ENCODE results near the gene NECAB2.

NECAB2 gene

DNA sequence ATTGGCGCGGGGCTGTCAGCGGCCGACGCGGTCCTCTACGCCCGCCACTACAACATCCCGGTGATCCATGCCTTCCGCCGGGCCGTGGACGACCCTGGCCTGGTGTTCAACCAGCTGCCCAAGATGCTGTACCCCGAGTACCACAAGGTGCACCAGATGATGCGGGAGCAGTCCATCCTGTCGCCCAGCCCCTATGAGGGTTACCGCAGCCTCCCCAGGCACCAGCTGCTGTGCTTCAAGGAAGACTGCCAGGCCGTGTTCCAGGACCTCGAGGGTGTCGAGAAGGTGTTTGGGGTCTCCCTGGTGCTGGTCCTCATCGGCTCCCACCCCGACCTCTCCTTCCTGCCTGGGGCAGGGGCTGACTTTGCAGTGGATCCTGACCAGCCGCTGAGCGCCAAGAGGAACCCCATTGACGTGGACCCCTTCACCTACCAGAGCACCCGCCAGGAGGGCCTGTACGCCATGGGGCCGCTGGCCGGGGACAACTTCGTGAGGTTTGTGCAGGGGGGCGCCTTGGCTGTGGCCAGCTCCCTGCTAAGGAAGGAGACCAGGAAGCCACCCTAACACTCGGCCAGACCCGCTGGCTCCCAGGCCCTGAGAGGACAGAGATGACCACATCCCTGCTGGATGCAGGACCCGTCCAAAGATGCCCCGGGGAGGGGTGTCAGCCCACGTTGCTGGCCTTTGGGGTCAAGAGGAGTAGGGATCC is 2.4 kb upstream of the NECAB2 start:
- no peak for DNase-seq (ENCODE audit: low read depth in 1 of 2, low spot score in 1 of 2)

DNA sequence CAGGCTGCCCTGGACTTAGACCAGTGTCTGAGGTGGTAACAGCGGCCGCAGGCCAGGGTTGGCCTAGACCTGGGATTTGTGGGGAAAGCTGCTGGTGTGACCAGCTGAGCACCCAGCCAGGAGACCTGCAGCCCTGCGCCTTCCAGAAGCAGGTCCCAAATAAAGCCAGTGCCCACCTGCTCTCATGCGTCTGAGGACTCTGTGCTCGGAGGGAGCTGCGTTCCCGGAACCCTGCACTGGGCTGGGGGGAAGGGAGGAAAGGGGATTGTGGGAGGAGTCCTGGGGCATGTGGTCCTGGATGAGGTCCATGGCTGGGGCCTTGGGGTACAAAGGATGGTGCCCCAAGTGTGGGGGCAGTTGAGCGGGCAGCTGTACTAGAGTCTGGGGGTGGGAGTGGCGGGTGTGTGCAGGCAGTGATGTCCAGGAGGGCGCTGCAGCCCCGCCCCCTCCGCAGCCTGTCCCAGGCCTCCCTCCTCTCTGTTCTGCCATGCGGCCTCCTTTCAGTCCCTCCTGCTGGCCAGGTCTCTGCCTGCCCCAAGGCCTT is 1.8 kb upstream of the NECAB2 start:
- DNase-seq (ENCODE audit: low read depth in 1 of 2, low spot score in 1 of 2) = no peak

DNA sequence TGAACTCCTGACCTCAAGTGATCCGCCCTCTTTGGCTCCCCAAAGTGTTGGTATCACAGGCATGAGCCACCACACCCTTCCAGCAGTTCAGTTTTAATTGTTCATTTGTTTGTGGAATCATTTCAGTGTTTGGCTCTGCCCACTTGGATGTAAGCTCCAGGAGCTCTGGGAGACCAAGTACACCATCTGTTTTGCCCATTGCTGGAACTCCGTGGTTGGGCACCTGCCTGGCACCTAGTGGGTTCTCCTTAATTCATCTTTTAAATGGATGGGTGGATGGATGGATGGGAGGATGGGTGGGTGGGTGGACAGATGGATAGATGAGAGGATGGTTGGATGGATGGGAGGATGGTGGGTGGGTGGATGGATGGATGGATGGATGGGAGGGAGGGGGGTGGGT is 953 bp upstream of the NECAB2 start:
- DNase-seq (ENCODE audit: low read depth in 1 of 2, low spot score in 1 of 2) = no peak

DNA sequence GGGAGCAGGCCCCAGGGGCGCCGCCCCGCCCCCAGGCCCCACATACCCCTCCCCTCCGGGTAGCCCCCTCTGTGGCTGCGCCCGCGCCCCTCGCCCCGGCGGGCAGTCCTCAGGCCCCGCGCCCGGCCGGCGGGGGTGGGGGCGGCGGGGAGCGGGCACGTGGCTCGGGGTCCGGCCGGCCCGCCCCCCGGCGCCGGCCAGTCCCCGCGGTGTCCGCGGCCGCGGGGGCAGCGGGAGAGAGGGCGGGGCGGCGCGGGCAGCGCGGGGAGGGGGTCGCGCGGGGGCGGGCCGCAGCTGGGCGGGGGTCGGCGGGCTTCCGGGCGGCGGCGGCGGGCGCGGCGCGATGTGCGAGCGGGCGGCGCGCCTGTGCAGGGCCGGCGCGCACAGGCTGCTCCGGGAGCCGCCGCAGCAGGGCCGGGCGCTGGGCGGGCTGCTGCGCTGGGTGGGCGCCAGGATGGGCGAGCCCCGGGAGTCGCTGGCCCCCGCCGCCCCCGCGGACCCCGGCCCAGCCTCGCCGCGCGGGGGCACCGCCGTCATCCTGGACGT is 335 bp downstream of the NECAB2 start:
- no peak for DNase-seq (ENCODE audit: low read depth in 1 of 2, low spot score in 1 of 2)

DNA sequence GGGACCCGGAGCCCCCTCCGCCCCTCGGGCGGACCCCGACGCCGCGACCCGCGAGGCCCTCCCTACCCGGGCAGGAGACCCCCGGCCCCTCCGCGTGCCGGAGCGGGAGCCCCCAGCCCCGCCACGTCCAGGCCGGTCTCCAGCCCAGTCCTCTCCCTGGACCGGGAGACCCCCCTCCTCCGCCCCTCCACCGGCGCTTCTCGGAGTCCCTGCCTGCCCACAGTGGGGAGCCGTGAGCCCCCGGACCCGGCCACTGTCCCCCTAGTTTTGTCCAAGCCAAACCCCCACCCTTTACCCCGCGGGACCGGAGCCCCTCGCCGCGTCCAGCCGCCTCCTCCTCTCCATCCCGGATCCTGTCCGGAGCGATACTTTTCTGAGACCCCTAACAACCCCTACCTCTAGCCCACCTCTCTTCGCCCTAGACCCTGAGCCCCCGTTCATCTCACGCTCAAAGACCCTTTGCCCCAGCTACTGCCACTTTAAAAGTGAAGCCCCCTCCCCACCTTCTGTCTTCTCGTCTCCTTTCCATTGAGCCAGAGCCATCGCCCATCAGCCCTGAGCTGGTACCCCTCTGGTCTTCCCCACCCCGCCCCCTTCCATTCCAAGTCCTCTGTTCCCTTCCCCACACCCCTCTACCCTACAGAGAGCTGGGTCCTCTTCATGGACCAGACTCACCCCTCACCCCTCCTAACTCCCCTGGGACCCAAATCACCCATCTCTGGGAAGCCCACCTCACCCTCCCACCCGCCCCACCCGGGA is 1.0 kb downstream of the NECAB2 start:
- no peak for DNase-seq (ENCODE audit: low read depth in 1 of 2, low spot score in 1 of 2)

DNA sequence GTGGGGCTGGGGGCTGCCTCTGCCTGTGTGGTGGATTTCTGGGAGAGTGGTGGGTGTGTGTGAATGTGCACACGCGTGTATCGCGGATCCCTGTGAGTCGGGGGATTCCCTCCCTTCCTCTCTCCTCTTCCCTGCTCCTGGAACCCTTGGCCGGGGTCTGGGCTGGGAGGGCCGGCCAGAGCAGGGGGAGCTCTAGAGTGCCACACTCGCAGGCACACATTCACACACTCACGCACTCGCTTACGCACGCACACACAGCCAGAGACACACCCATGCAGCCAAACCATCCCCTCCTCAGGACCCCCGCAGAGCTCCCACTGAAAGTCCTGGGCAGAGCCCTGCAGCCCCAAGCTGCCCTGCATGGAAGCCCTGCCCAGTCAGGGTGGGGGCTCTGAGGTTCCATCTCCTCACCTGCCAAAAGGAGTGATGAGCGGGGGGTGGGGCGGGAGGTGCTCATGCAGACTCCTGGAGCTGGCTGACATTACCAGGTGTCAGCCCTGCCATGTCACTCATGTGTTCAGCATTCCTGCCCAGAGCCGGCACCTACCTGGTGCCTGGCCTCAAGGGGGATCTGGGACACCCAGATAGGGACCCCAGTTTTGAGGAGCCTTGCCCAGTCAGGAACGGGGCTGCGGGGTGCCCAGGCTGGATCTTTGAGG is 1.9 kb downstream of the NECAB2 start:
- no peak for DNase-seq (ENCODE audit: low read depth in 1 of 2, low spot score in 1 of 2)

DNA sequence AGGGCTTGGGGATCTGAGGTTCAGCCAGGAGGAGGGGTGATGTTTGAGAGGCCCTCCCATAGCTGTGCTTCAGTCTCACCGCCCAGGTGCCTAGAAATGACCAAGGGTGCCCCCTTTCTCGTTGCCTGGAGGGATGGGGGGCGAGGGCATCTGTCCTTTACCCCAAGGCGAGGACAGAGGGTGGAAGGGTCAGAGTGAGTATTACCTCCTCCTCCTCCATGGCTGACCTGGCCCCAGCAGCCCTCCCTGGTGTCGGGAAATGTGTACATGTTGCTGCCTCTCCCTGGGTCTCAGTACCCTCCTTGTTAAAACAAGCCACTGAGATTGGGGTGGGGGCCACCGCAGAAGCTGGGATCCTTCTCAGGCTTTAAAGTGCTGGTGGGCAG is 2.4 kb downstream of the NECAB2 start:
- DNase-seq (ENCODE audit: low read depth in 1 of 2, low spot score in 1 of 2) = no peak

DNA sequence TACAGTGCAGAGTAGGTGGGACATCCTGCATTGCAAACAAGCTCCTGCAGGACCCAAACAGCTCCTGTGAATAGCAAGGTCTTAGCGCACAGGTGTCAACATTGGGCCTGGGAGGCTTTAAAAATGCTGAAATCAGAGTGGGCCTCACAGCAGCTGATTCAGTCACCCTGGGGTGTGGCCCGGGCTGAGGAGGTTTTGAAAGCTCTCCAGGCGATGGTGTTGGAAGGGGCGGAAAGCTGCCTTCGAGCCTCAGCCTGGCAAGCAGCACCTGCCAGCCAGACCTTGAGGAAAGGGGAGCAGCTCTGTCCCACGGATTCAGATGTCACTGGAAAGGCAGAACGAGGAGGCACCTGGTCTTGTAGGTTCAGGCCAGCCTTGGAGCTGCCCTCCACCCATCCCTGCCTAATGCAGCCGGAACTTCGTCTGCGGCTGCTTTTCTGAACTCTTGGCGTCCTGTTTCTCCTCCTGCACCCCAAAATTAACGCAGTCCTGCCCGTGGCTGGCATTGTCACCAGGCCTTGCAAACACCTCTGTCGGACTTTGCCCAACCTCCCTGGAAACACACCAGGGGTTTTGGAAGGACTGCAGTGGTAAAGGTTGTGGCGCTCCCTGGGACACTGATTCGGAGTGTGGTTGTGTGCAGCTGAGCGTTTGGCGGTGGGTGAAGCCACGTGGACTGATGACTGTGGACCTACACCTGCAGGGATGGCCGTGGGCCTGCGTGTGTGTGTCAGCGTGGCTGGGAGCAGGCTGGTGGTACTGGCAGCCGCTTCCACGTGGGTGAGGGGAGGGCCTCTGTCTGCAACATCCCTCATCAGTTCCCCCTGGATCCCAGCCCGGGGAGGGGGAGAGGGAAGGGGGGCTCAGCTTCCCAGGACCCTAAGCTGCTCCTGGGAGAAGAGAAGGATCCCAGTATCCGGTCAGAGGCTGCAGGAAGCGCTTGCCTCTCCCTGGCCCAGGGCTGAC is 3.4 kb downstream of the NECAB2 start:
- no peak for DNase-seq (ENCODE audit: low read depth in 1 of 2, low spot score in 1 of 2)

DNA sequence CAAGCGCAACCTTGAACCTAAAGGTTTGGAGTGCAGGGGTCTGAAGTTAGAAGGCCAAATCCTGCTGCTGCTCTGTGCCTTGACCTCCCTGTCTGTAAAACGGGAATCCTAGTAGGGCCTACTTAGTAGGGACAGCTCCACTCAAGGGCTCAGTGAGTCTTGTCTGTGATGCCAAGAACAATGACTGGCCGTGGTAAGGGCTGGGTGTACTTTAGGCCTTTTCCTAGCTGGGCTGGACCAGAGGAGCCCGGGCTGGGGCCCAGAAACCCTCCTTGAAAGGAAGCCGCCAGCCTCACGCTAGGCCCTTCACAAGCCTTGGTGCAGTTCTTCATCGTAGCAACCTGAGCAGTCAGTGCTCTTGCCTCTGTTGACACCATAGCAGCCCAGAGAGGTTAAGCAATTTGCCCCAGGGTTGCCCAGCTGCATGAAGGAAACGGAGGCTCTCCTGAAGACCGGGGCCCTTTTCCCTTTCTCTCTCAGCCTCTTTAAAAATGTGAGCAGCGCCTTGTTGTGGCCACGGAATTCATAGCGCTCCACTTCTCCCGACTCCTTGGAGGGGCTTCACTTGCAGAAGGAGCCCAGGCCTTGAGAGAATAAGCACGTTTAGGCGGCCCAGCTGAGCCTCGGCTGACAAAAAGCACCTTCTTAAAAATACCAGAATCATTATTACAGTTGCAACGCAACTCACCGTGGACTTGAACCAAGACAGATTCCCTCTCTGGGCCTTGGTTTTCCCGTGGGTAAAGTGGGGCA is 4.4 kb downstream of the NECAB2 start:
- no peak for DNase-seq (ENCODE audit: low read depth in 1 of 2, low spot score in 1 of 2)

DNA sequence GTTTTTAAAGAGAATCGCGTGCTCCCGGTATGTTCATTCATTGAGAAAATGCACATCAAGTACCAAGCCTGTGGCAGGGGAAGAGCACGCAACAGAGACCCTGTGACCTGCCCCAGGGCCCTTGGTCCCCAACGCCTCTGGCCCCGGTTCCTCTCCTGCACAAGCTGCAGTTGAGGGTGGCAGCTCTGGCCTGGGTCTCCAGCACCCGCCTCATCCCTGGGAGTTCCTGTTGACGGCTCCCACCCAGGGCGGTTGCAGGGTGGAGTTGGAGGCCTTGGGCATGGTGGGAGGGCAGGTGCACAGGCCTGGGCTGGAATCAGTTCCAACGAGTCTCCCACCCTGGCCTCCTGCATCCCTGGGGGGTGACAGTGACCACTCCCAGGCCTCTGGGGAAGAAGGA is 5.0 kb downstream of the NECAB2 start:
- DNase-seq (ENCODE audit: low read depth in 1 of 2, low spot score in 1 of 2) = no peak

DNA sequence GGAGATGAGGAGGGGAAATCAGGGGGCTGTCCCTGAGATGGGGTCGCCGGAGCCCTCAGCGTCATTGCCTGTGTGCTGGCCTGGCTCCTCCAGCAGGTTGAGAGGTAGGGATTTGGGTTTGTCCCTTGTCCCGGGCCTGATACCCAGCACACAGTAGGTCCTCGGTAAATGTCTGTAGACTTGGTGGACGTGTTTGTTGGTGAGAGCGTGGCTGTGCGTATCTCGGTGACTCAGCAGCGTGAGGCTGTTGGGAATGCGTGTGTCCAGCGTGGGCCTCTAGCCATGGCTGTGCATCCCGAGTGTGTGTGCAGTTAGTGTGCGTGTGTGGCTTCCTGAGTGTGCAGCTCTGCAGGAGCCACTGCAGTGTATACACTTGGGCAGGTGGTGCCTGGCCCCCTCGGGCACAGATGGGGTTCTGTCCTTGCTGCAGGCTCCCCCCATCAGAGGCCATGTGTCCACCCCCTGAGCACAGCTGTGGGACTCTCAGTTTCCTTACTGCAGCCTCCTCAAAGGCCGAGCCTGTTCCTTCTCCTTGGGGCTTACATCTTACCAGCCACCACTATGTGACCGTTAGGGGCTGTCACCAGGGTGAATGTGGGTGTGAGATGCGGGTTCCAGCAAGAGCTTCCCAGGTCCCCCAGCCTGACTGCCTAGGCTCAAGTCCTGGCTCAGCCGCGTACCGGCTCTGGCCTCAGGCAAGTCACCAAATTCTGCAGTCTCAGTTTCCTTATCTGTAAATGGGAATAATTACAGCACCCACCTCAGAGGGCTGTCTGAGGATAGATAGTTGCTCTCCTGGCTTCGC is 5.7 kb downstream of the NECAB2 start:
- no peak for DNase-seq (ENCODE audit: low read depth in 1 of 2, low spot score in 1 of 2)

DNA sequence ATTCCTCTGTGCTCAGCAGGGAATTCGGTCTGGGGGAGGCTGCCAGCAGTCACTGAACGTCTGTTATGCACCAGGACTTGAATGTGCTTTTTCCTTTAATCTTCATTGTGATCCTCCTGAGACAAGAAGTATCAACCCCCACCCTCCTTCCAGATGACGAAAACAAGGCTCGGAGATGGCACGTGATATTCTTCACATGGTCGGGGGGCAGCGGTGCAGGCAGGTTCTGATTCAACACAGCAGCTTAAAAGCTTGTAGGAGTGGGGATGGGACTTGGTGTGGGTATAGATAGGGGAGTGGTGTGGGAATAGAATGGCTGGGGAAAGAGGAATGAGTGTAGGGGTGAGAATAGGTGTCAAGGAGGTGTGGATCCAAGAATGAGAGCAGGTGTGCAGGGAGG is 6.4 kb downstream of the NECAB2 start:
- no peak for DNase-seq (ENCODE audit: low read depth in 1 of 2, low spot score in 1 of 2)

DNA sequence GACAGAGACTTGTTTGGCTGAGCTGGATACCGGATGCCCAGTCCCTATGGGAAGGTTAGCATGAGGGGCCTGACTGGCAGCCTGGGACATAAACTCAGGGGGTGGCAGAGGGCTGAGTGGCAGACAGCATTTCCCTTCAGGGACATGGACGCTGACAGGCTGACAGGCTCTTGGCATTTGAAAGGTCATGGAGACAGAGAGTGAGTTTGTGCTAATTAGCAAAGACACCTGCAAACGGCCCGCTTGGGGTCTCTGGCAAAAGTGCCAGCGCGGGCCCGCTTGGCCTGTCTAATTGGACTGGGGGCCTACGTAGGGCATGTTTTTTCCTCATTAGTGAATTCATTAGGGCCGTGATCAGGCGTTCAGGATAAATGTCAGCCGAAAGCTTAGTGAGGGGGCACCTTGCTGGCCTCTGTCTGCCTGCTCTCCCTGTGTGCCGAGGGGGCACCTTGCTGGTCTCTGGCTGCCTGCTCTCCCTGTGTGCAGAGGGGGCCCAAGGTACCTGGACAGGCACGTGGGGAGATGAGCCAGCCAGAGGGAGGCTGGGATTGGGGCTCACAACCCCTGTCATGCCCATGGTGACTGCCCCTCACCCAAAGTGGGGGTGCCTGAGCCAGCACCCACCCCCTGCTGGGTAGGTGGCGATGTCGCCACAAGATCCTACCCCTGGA is 7.7 kb downstream of the NECAB2 start:
- DNase-seq (ENCODE audit: low read depth in 1 of 2, low spot score in 1 of 2) = no peak

DNA sequence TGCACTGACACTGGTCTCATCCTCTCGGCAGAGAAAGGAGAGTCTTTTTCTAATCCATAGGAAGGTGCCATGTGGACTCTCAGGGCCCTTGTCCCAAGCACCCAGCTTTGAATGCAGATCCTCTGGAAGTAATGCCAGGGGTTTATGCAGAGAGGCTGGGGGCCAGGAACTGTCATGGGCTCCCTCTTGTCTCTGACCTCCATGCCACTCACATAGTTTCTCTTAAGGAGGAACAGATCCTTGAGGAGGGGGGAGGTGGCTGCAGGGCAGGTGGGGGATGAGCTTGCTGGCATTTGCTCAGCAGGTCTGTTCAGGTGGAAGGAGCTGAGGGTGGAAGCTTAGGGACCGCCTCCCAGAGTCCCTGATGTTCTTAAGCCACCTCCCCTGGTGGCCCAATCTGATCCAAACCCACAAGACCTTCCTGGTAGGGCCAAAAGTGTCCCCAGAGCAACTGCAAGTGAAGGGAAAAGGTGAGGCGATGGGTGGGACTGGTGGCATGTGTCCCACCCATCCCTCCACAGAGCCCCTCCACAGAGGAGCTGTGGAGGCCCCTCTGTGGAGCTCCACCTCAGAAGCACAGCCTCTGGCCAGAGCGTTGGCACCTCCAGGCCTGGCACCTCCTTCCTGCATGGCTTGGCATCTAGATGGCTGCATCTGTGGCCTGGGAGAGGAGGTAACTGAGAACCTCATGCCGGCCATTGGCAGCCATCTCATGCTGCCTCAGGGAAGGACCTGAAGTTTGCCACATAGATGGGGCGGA is 9.2 kb downstream of the NECAB2 start:
- DNase-seq (ENCODE audit: low read depth in 1 of 2, low spot score in 1 of 2) = no peak

DNA sequence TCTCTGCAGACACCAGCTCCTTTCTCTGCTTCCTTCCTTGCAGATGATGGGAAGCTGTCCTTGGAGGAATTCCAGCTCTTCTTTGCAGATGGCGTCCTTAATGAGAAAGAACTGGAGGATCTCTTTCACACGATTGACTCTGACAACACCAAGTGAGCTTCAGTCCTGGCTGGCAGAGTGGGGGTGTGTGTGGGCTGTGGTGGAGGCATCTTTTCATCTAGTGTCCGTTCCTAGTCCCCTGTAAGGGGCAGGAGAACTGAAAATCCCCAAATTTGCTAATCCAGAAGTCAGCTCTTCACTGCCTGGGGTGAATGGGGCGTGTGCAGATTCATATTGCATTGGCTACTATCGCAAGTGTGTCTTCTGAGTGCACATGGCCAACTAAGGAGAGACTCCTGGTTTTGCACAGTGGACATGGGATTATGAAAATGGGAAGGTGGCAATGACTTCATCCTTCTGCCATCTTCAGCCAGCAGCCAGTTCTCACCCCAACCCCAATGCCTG is 10.4 kb downstream of the NECAB2 start:
- no peak for DNase-seq (ENCODE audit: low read depth in 1 of 2, low spot score in 1 of 2)

DNA sequence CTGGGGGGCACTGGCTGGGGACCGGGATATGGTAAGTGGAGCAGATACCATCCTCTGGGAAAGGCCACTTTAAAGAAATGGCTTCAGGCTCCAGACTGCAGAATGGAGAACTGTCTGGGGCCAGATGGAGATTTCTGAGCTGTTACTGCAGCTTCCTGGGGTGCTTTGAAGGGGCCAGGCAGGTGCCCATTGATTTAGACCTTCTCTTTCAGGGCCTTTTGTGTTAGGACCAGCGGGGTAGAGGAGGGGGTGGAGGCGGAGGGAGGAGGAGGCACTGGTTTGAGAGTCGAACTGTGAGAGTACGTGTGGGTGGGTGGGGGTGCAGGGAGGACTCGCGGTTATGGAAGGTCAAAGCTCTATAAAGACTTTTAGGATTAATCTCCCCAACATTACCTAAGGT is 11.4 kb downstream of the NECAB2 start:
- DNase-seq (ENCODE audit: low read depth in 1 of 2, low spot score in 1 of 2) = no peak

DNA sequence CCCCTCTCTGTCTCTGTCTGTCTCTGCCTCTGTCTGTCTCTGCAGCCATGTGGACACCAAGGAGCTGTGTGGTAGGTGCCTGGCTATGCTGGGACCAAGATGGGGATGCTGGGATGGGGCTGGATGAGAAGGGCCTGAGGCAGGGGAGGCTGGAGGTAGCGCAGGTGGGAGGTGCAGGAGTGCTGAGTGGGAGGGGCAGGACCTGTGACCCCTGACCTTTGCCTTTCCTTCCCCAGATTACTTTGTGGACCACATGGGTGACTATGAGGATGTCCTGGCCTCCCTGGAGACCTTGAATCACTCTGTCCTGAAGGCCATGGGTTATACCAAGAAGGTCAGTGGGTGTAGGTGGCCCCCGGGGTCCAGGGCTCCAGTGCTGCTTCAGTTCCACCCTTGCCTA is 12.8 kb downstream of the NECAB2 start:
- no peak for DNase-seq (ENCODE audit: low read depth in 1 of 2, low spot score in 1 of 2)

DNA sequence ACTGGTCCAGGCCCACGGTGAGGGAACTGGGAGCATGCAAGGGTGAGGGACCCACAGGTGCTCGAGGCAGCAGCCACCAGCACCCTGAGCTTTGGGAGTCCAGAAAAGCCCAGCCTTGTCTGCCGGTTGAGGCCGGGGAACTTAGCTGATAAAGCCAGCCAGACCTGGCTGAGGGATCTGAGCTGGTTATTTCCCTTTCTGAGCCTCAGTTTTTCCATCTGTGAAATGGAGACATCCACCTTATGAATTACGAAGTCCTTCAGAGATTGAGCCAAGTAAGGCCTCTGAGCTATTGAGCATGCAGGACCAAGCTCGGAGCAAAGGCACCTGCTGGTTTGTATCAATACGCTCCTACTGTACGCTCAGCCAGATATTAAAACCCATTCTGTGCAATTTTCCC is 13.8 kb downstream of the NECAB2 start:
- DNase-seq (ENCODE audit: low read depth in 1 of 2, low spot score in 1 of 2) = no peak
